ENCODE results near the gene CADM2.

GRCh38 chr3:85935171-85935570 is 976.4 kb downstream of the CADM2 start:
- no peak for TF ChIP-seq SIN3A (IDR thresholded peaks at IDR 0.05; ENCODE audit: low read depth)
- TF ChIP-seq CTCF (IDR thresholded peaks at IDR 0.05 in 2 of 3, conservative IDR thresholded peaks at IDR 0.05 in 1 of 3; ENCODE audit: borderline replicate concordance in 1 of 3, insufficient read depth in 1 of 3, low read depth in 2 of 3, low read length in 2 of 3), result no peak
- no peak for TF ChIP-seq POLR2A (IDR thresholded peaks at IDR 0.05; ENCODE audit: borderline replicate concordance, extremely low read depth, insufficient read depth, insufficient read length)
- no peak for TF ChIP-seq POLR2AphosphoS5 (IDR thresholded peaks at IDR 0.05; ENCODE audit: low read depth, low read length)
- TF ChIP-seq EZH2phosphoT487 (IDR thresholded peaks at IDR 0.05; ENCODE audit: borderline replicate concordance), result no peak
- TF ChIP-seq SP1 (IDR thresholded peaks at IDR 0.05; ENCODE audit: low read depth), result no peak
- TF ChIP-seq ZFX (IDR thresholded peaks at IDR 0.05), result no peak
- TF ChIP-seq CEBPB (IDR thresholded peaks at IDR 0.05; ENCODE audit: low read depth), result no peak
